HepG2 (cell line): ENCODE measurements around the gene DACT2. TPM values are rescaled to one million over a fixed set of nuclear protein-coding genes. Genes with fewer than 3 reads are reported as not detected.

Source experiments
- ATAC-seq: fragments of 200-7000 bp; cut with Tn5 transposase; 3 replicates; pipeline ENCODE4 v1.9.1; 2020; ENCODE audit warnings: mild to moderate bottlenecking, moderate library complexity
- BruUV-seq: library from RNA; stranded (reverse); fragments of 400-500 nt; replicated peaks from 2 replicates; lab custom pipeline; 2021; lab: Mats Ljungman, UMichigan
- CTCF ChIA-PET: fragments of 300-600 bp; formaldehyde crosslinking; extraction: SDS; loops from one replicate; lab custom pipeline; 2021; ENCODE audit warnings: low total read pairs, inconsistent platforms, low intra/inter-chr PET ratio; lab: Yijun Ruan, JAX
- POLR2A ChIA-PET: fragments of 350-600 bp; sonication (Branson Sonifier 250); formaldehyde crosslinking; loops from one replicate; lab custom pipeline; 2020; ENCODE audit warnings: antibody characterized with exemption, inconsistent platforms; lab: Yijun Ruan, JAX
- DNase-seq: peaks from one replicate; pipeline ENCODE4 v3.0.0-alpha.2; 2015; ENCODE audit warnings: low spot score
- FAIRE-seq: peaks from 3 replicates; lab custom pipeline; 2011; peaks lifted over from hg19 to GRCh38; lab: Jason Lieb, UNC
- H2AFZ ChIP-seq: one replicate; pipeline ENCODE4 v1.6.1; 2011; ENCODE audit warnings: low read length, inconsistent platforms
- H3K27ac ChIP-seq: fragments of 300-600 bp; 3 replicates; pipeline ENCODE4 v1.8.0; 2011; ENCODE audit warnings: mixed run types, mild to moderate bottlenecking, mixed read lengths, low read length, inconsistent platforms; ENCODE audit not compliant: insufficient read depth; ENCODE audit errors: extremely low read length
- H3K27me3 ChIP-seq, 2 experiments: fragments of 200-600 bp in 1 of 2; 2 replicates in 1 of 2; 3 replicates in 1 of 2; pipeline versions ENCODE4 v1.6.0 to v1.8.0; 2011; ENCODE audit warnings: low read length in 2 of 2, mild to moderate bottlenecking in 2 of 2, moderate library complexity in 2 of 2, inconsistent platforms in 1 of 2; ENCODE audit not compliant: insufficient read depth in 2 of 2, control insufficient read depth in 1 of 2
- H3K36me3 ChIP-seq, 2 experiments: fragments of 200-600 bp in 1 of 2; replicated peaks in 1 of 2; 2 replicates in 1 of 2; 3 replicates in 1 of 2; pipeline versions ENCODE4 v1.5.1 to v1.8.0; 2011; ENCODE audit warnings: low read length in 2 of 2, inconsistent platforms in 1 of 2; ENCODE audit not compliant: insufficient read depth in 2 of 2, control insufficient read depth in 1 of 2
- H3K4me1 ChIP-seq: 2 replicates; pipeline ENCODE4 v1.5.1; 2012; ENCODE audit warnings: low read length, inconsistent platforms; ENCODE audit not compliant: insufficient read depth
- H3K4me2 ChIP-seq: 2 replicates; pipeline ENCODE4 v1.6.0; 2011; ENCODE audit warnings: low read depth, low read length, inconsistent platforms
- H3K4me3 ChIP-seq, 3 experiments: fragments of 200-600 bp in 1 of 3; sonication (generic), shearing (Covaris generic) in 1 of 3; replicated peaks in 1 of 3; 2 replicates each; pipeline ENCODE4 v1.5.1; 2011 to 2016; ENCODE audit warnings: low read length in 3 of 3, inconsistent platforms in 2 of 3, low read depth in 2 of 3, mild to moderate bottlenecking in 2 of 3, control low read depth in 1 of 3, mixed read lengths in 1 of 3; ENCODE audit not compliant: insufficient read depth in 1 of 3
- H3K79me2 ChIP-seq: one replicate; pipeline ENCODE4 v1.6.1; 2011; ENCODE audit warnings: low read length, inconsistent platforms; ENCODE audit not compliant: insufficient read depth
- H3K9ac ChIP-seq: 2 replicates; pipeline ENCODE4 v1.6.0; 2011; ENCODE audit warnings: mild to moderate bottlenecking, low read depth, low read length, inconsistent platforms; ENCODE audit not compliant: insufficient read depth
- H3K9me3 ChIP-seq: 2 replicates; pipeline ENCODE4 v1.5.1; 2012; ENCODE audit warnings: mild to moderate bottlenecking, low read length
- H4K20me1 ChIP-seq: 2 replicates; pipeline ENCODE4 v1.6.0; 2011; ENCODE audit warnings: inconsistent platforms, mild to moderate bottlenecking, low read length, moderate library complexity; ENCODE audit not compliant: insufficient read depth
- KLF9 ChIP-seq: IDR thresholded peaks from 2 replicates; pipeline ENCODE4 v1.6.1; 2016; ENCODE audit warnings: low read depth
- MIER2 ChIP-seq: IDR thresholded peaks from 2 replicates; pipeline ENCODE4 v1.6.1; 2016; ENCODE audit warnings: missing biosample characterization, missing genetic modification reagents
- PLRG1 ChIP-seq: fragments of 450-650 bp; conservative IDR thresholded peaks from 2 replicates; pipeline ENCODE4 v1.6.1; 2016
- PPARG ChIP-seq: conservative IDR thresholded peaks from 2 replicates; pipeline ENCODE4 v1.6.1; 2016; ENCODE audit warnings: missing biosample characterization, missing genetic modification reagents
- SETDB1 ChIP-seq: sonication (generic); formaldehyde crosslinking; IDR thresholded peaks from 2 replicates; pipeline ENCODE4 v1.5.1; 2020; ENCODE audit warnings: missing genetic modification reagents, mild to moderate bottlenecking, borderline replicate concordance
- YEATS4 ChIP-seq: sonication (generic); formaldehyde crosslinking; IDR thresholded peaks from 2 replicates; pipeline ENCODE4 v1.4.0; 2020; ENCODE audit warnings: missing genetic modification reagents, borderline replicate concordance
- ZKSCAN8 ChIP-seq: IDR thresholded peaks from 2 replicates; pipeline ENCODE4 v1.6.1; 2016; ENCODE audit warnings: borderline replicate concordance, missing genetic modification reagents, missing compliant biosample characterization
- ZNF143 ChIP-seq: sonication (generic); formaldehyde crosslinking; IDR thresholded peaks from 2 replicates; pipeline ENCODE4 v1.4.0; 2020; ENCODE audit warnings: missing genetic modification reagents
- ZNF235 ChIP-seq: sonication (generic); formaldehyde crosslinking; IDR thresholded peaks from 2 replicates; pipeline ENCODE4 v1.8.1; 2023; ENCODE audit warnings: mild to moderate bottlenecking, missing genetic modification reagents, borderline replicate concordance
- ZNF331 ChIP-seq: sonication (generic); formaldehyde crosslinking; IDR thresholded peaks from 2 replicates; pipeline ENCODE4 v1.4.0; 2020; ENCODE audit warnings: missing genetic modification reagents
- ZNF460 ChIP-seq: sonication (generic); formaldehyde crosslinking; IDR thresholded peaks from 2 replicates; pipeline ENCODE4 v1.5.1; 2020; ENCODE audit warnings: missing genetic modification reagents, mild to moderate bottlenecking, borderline replicate concordance
- ZNF563 ChIP-seq: sonication (generic); formaldehyde crosslinking; IDR thresholded peaks from 2 replicates; pipeline ENCODE4 v1.8.0; 2022; ENCODE audit warnings: mild to moderate bottlenecking, moderate library complexity, missing genetic modification reagents
- ZNF652 ChIP-seq: IDR thresholded peaks from 2 replicates; pipeline ENCODE4 v1.6.1; 2016; ENCODE audit warnings: low read depth, borderline replicate concordance
- WGBS: methylation state at CpG from one replicate; pipeline ENCODE4 v1.1.6; 2017; ENCODE audit warnings: low lambda C conversion rate; 5-methylcytosine and 5-hydroxymethylcytosine counted together
- in situ Hi-C: cut with HindIII; loops from 2 replicates; pipeline ENCODE4 v1.10.0; 2017; ENCODE audit warnings: low pct_unique_long_range_greater_than_20kb; ENCODE audit not compliant: extremely low pct_ligation_motif_present
- intact Hi-C: fragments of 100-400 bp; cut with micrococcal nuclease; formaldehyde crosslinking; loops from one replicate; pipeline ENCODE4 v1.10.0; 2022; ENCODE audit not compliant: unreplicated experiment
- polyA plus RNA-seq, 8 experiments: library from polyadenylated mRNA; depleted of rRNA in 3 of 8; stranded (reverse) in 7 of 8; unstranded in 1 of 8; fragments of >200 nt; fragmentation: Illumina TruSeq in 4 of 8; extraction: Trizol in 4 of 8; gene quantifications; 2 replicates each; pipeline versions ENCODE4 v1.2.1 to v1.2.3, GENCODE V29; 2011 to 2016; ENCODE audit warnings: low read depth in 4 of 8, missing spikeins in 1 of 8, mixed read lengths in 1 of 8; ENCODE audit not compliant: insufficient read depth in 1 of 8
- total RNA-seq, 5 experiments: library from RNA; depleted of rRNA; stranded (reverse); fragments of >200 nt; fragmentation: Illumina TruSeq; extraction: Trizol; gene quantifications; 2 replicates each; pipeline ENCODE4 v1.2.3, GENCODE V29; 2016; ENCODE audit warnings: low read depth in 1 of 5
- TF ChIP-seq, protein P1 (sequence below): sonication (generic); formaldehyde crosslinking; IDR thresholded peaks from 2 replicates; pipeline ENCODE4 v1.5.1; 2020; ENCODE audit warnings: missing genetic modification reagents, mild to moderate bottlenecking, borderline replicate concordance
- TF ChIP-seq, protein P2 (sequence below): sonication (generic); formaldehyde crosslinking; IDR thresholded peaks from 2 replicates; pipeline ENCODE4 v1.4.0; 2020; ENCODE audit warnings: missing genetic modification reagents

DACT2 gene
- total and polyA plus RNA-seq, 2 of the 13 experiments (the other 11 are each of a cell fraction or from before 2014, with no cell fraction given): 0.15 TPM; not detected in 1

DNA sequence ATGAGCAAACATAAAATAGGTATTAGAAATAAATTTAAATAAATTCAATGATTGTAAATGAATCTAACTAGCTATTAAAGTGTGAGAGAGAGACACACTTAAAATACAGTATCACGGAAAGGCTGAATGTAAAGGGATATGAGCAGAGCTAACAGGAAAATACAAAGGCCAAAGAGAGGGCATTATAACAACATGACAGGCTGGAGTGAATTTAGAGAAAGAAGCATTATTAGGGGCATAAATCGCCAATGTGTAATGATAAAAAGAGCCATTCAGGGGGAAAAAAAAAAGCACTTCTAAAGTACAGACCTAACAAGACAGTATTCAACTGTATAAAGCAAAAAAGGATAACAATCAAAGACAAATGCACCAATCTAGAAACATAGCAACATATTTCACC is 28.1 kb downstream of the DACT2 start:
- intact Hi-C loops (no loop called here), in situ Hi-C loops (no loop called here)
- no peaks in the 10 kb centered on the region for H4K20me1 ChIP-seq
- H3K4me2 ChIP-seq: no peak overlapping the region
- TF ChIP-seq ZNF460 (CRISPR knock-in tag): no peak
- TF ChIP-seq, protein P1, sequence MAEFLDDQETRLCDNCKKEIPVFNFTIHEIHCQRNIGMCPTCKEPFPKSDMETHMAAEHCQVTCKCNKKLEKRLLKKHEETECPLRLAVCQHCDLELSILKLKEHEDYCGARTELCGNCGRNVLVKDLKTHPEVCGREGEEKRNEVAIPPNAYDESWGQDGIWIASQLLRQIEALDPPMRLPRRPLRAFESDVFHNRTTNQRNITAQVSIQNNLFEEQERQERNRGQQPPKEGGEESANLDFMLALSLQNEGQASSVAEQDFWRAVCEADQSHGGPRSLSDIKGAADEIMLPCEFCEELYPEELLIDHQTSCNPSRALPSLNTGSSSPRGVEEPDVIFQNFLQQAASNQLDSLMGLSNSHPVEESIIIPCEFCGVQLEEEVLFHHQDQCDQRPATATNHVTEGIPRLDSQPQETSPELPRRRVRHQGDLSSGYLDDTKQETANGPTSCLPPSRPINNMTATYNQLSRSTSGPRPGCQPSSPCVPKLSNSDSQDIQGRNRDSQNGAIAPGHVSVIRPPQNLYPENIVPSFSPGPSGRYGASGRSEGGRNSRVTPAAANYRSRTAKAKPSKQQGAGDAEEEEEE (CRISPR knock-in tag): no peak
- no peak for TF ChIP-seq PLRG1
- no peak for TF ChIP-seq YEATS4 (CRISPR knock-in tag)
- no peak for TF ChIP-seq ZNF143 (CRISPR knock-in tag)
- TF ChIP-seq ZNF331 (CRISPR knock-in tag): no peak
- no peak for TF ChIP-seq PPARG (CRISPR knock-in tag)
- TF ChIP-seq, protein P2, sequence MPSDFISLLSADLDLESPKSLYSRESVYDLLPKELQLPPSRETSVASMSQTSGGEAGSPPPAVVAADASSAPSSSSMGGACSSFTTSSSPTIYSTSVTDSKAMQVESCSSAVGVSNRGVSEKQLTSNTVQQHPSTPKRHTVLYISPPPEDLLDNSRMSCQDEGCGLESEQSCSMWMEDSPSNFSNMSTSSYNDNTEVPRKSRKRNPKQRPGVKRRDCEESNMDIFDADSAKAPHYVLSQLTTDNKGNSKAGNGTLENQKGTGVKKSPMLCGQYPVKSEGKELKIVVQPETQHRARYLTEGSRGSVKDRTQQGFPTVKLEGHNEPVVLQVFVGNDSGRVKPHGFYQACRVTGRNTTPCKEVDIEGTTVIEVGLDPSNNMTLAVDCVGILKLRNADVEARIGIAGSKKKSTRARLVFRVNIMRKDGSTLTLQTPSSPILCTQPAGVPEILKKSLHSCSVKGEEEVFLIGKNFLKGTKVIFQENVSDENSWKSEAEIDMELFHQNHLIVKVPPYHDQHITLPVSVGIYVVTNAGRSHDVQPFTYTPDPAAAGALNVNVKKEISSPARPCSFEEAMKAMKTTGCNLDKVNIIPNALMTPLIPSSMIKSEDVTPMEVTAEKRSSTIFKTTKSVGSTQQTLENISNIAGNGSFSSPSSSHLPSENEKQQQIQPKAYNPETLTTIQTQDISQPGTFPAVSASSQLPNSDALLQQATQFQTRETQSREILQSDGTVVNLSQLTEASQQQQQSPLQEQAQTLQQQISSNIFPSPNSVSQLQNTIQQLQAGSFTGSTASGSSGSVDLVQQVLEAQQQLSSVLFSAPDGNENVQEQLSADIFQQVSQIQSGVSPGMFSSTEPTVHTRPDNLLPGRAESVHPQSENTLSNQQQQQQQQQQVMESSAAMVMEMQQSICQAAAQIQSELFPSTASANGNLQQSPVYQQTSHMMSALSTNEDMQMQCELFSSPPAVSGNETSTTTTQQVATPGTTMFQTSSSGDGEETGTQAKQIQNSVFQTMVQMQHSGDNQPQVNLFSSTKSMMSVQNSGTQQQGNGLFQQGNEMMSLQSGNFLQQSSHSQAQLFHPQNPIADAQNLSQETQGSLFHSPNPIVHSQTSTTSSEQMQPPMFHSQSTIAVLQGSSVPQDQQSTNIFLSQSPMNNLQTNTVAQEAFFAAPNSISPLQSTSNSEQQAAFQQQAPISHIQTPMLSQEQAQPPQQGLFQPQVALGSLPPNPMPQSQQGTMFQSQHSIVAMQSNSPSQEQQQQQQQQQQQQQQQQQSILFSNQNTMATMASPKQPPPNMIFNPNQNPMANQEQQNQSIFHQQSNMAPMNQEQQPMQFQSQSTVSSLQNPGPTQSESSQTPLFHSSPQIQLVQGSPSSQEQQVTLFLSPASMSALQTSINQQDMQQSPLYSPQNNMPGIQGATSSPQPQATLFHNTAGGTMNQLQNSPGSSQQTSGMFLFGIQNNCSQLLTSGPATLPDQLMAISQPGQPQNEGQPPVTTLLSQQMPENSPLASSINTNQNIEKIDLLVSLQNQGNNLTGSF (CRISPR knock-in tag): no peak
- no peak for TF ChIP-seq SETDB1 (CRISPR knock-in tag)
- no peak for TF ChIP-seq ZNF235 (CRISPR knock-in tag)
- TF ChIP-seq ZNF563 (CRISPR knock-in tag): no peak
- no peak for TF ChIP-seq ZNF652 (CRISPR knock-in tag)
- no peak for TF ChIP-seq KLF9
- TF ChIP-seq MIER2: no peak
- TF ChIP-seq ZKSCAN8: no peak
- no peak overlapping the region for H3K9ac ChIP-seq
- no TSS peak for BruUV-seq
- no peaks in the 10 kb centered on the region for H3K9me3 ChIP-seq
- H3K27me3 ChIP-seq: no peaks in the 10 kb centered on the region; a peak in 1 of 5 replicates
- H3K27ac ChIP-seq: no peak overlapping the region
- H3K79me2 ChIP-seq: no peaks in the 10 kb centered on the region
- CTCF ChIA-PET: no interaction called here
- H3K36me3 ChIP-seq: no peaks in the 10 kb centered on the region
- POLR2A ChIA-PET: no interaction called here
- H2AFZ ChIP-seq: no peak overlapping the region
- no peak for DNase-seq
- ATAC-seq: no peak
- H3K4me1 ChIP-seq: peaks cover 5% of the 10 kb centered on the region; the same call in 1 of the 2 replicates
- no peak for FAIRE-seq
- H3K4me3 ChIP-seq: no peak overlapping the region
- 62% methylated on average over 2 of the region's 2 CpGs for WGBS
